HG03280 (cell line): ENCODE results near the gene TLCD5.
A peak's percentile ranks its signal among the peaks of the same experiment; 100 is the strongest.

Experiments used
- ATAC-seq: cut with Tn5 transposase; IDR thresholded peaks from one replicate; pipeline ENCODE4 v1.9.1; 2021; ENCODE audit warnings: mild to moderate bottlenecking, moderate library complexity; ENCODE audit not compliant: unreplicated experiment

TLCD5 gene

DNA sequence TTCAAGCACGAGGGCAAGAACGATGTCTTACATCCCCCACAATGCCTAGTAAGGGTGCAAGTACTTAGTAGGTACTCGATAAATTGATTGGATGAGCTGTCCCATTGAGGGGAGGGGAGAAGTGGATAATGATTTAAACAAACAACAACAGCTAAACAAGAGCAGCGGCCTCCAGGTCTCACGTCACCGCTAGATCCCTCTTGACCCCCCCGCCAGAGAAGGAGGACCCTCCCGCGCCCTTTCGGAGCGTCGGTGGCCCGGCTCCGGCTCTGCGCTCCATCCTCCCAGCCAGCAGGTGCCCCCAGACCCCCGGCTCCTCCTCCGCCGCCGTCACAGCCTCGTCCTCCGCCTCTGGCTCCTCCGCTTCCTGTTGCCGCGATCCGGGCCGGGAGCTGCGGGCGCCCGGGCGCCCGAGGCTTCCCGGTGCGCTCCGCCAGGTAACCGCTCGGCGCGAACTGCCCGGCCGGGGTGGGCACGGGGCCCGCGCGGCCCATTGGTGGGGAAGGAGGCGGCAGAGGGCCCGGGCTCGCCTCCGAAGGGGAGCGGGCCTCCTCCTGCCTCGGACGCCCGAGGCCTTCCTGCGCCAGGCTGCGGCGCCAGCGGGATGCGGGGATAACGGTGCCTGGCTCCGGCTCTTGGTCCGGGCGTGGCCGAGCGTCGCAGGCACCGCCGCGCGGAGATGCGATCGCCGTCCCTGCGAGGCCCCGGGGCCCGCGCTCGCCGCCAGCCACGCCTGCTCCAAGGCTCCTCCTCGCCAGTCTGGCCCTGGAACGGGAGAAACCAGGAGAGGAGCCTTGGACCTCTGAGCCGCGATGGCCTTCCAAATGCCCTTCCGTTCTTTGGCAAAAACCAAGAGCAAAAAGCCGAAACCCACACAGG is at the start of gene TLCD5:
TSS of gene TLCD5 (plus strand) at position 368 of the 879 bp plus-strand sequence. CDS start 2,143 bp downstream, outside the sequence.
- ATAC-seq, result no peak

DNA sequence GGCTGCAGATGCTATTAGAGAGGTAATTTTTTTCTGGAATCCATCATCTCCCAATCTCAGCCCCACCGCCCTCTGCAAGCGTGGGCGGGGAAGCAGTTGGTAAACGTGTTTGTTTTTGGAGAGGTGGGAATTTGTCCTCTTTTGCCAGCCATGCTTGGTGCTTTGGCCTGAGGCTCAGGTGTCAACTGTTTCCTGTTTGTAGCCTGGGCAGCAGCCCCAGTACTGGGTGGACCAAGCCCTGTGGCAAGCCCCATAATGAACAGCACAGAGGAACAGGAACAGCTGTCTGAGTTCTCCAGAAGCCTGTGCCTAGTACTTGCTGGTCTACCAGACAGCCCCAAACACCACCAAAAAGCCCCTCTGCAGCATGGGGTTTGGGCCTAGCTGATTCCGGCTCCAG is 45.6 kb upstream of the TLCD5 start:
- no peak for ATAC-seq

DNA sequence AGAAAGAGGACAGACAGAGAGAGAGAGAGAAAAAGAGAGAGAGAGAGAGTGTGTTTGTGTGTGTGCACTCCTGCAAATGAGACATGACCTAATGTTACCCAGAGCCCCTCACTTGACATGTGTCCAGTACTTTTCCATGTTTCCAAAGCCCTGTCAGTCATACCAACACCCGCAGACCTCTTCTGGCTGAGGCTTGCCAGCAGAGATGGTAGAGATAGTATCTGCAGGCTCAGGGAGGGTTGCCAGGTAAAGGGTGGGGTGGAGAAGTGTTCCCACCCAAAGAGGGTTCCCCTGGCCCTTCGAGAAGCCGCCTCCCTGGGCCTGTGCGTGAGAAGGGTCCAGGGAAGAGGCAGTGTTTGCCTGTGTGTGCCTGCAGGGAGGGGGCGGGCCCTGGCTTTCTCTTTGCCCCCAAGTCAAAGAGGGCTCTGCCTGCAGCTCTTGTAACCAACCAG is 44.5 kb upstream of the TLCD5 start:
- ATAC-seq, result no peak

GRCh38 chr11:120281143-120281795 is 43.8 kb upstream of the TLCD5 start:
- ATAC-seq, result no peak

GRCh38 chr11:120283124-120283523 is 42.0 kb upstream of the TLCD5 start:
- ATAC-seq, result no peak

DNA sequence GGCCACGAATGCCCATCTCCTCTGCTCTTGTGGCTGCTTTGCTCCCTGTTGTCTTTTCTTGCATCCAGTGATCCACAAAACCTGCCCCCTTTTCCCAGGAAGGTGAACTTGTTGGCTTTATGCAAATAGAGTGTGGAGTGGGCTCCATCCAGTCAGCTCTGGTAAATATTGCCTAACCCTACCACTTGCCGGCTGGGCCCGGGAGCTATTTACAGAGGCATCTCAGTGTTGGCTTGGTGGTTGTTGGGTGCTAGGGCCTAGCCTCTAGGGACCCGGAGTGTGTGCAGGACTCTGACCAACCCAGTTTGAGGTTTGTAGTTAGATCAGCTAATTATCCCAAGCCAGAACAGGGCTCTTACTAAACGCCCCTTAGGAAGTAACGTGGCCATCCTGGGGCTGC is 40.8 kb upstream of the TLCD5 start:
- ATAC-seq, result no peak

GRCh38 chr11:120285256-120285655 is 39.8 kb upstream of the TLCD5 start:
- no peak for ATAC-seq

DNA sequence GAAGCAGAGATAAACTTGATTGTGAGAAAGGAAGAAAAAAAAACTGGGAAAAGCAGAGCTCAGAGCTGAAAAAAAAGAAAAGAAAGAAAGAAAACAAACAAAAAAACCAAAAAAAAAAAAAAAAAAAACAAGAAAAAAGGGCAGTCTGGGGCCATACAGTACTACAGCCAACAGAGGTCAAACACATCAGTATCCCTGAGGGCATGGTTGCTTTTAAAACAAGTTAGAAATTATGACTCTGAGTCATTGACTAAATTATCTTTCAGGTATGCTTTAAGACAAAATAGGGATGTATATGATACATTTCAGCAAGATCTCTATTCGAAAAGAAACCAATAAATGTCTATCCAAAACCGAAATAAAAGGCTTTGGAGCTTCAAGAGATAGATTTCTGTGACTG is 37.1 kb upstream of the TLCD5 start:
- ATAC-seq, result no peak

DNA sequence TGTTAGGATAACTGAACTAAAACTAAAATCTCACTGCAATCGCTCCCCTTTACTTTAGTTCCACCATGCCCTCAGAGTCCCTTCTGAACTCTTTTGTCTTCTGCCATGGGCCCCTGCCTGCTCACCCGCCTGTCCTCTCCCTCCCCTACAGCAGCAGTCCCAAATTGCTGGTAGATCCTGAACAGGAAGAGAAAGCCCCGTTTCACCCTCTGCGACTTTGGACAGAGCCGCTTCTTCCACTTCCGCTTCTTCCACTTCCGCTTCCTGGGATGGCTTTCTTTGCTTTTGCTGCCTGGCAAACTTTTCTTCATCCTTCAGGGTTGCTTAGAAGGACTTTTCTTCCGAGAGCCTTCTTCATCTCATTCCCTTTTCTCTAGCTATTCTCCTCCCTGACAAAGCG is 35.7 kb upstream of the TLCD5 start:
- no peak for ATAC-seq

DNA sequence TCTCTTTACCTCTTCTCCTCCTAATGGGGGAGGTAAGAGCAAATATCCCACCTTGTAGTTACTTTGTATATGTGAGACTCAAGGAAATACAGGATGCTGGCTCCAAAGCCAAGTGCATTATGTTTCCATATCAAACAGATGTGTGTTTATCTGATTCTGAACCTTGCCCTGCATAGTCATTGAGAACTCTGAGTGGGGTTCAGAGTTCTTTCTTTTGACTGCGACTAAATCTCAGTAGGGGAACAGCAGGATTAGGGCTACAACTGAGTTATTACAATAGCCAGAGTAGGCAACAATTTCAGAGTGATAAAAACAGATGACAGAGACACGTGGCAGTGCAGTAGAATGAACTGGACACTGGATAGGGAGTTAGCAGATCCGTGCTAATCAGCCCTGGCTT is 34.1 kb upstream of the TLCD5 start:
- no peak for ATAC-seq

DNA sequence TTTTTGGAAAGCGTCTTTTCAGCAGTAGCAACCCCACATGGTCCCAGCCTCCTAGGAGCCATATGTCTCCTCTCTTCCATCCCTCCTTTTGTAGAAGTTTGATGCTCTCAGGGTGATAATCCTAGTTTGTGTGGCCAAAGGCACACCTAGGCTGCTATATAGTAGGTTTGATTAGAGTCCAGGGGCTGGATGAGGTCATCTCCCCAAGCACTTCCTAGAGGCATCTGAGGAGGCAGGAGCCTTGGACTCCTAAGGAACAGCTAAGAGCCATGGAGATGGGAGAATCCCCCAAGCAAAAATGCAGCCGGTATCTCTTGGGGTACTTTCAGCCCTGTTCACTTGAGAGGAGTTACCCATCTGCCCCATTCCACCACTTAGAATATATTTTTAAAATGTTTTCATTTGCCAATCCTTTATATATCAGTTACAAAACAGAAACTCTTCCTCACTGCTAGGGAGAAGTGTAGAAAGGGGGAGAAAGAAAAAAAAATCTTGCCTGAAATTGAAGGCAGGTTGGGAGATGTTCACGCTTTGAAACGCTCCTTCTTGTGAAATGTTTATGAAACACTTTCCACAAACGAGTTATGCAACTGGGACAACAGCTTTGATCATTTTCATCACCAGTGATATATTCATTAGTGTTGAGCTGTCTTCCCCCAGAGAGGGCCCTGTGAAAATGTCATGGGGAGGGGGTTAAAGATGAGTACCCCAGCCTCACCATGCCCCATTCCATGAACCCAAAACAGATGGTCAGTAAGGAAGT is 31.9 kb upstream of the TLCD5 start:
- no peak for ATAC-seq

DNA sequence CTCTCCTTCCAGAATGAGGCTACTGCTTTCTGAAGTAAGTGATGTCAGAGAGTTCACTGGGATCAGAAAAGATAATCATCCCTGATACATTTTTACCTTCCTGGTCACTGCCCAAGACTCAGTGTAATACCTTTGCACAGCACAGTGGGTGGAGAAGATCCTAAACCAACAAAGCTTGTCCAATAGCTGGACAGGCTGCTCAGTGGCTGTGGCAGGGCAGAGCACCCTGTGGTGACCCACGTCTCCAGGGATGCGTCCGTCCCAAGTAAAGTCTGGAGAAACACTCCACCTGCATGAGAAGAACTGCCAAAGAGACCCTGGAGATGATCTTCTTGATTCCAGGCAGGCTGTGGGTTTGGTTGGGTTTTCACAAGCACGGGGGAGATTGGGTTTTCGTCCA is 31.0 kb upstream of the TLCD5 start:
- ATAC-seq, result no peak

DNA sequence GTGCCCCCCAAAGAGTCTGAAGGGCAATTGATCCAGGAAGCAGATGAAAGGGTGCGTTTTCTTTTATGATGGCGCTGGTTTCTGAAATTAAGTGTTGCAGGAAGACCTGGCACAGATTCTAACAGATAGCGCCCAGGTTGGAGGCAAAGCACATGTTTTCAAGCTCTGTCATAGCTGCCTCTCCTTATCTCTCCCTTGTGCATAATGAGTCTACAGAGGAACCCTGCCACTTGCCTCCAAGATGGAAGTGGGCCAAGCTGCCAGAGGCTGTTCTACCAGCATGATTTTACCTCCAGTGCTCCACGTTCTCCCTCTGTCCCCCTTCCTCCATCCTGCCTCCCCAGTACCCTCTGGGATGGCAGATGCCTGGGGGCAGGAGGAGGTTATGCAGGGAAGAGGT is 30.0 kb upstream of the TLCD5 start:
- no peak for ATAC-seq

GRCh38 chr11:120296554-120296953 is 28.5 kb upstream of the TLCD5 start:
- no peak for ATAC-seq

GRCh38 chr11:120298461-120298860 is 26.6 kb upstream of the TLCD5 start:
- no peak for ATAC-seq

DNA sequence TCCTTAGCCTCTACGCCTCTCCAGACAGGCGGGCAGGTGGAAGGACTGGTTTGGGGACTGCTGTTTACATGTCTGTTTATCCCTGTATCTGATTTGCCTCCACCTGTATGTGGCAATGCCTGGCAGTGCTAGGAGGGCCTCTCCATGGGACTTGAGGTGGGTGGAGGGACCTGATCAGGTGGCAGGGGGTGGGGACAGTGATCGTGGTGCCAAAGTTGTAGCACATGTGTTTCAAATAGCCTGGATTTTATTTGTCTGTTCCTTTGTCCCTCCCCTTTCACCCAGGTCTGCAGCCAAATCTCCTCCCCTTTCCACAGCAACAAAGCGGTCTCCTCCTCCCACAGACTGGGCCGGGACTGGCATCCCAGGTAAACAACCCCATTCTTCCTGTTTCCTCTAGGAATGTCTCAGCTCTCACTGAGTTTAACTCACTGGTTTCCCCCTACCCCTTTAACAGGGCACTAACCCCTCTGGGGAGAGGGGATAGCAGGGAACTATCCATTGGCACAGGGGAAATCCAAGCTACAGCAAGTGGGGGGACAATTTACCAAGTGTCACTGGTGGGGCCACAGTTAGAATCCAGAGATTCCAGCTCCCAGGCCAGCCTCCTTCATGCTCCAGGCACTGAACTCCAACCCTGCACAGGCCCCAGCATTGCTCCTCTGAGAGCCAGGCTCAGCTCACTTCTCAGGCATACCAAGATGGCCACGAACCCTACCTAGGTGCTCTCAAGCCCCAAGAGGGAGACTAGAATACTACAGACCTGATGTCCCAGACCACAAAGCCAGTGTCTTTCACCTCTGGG is 22.9 kb upstream of the TLCD5 start:
- ATAC-seq, result no peak

- ATAC-seq, result peak; percentile 70
Observed at GRCh38 chr11:120303004-120303637, 22.0 kb upstream of the TLCD5 start.

DNA sequence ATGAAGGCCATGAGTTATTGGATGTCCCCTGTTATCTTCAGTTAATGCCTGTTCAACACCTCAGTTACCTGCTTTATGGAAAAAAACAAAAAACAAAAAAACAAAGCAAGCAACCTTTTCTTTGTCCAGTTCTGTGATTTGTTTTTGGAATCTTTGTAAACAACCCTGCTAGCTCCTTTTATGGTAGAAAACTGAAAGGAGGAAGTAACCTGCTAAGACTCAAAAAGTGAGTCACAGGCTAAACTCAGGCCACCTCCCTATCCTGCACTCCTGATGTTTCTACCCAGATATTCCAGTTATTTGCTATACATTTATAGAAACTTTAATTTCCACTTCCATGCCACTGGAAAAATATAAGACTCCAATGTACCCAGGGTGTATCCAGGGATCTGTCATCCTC is 20.6 kb upstream of the TLCD5 start:
- ATAC-seq, result no peak

DNA sequence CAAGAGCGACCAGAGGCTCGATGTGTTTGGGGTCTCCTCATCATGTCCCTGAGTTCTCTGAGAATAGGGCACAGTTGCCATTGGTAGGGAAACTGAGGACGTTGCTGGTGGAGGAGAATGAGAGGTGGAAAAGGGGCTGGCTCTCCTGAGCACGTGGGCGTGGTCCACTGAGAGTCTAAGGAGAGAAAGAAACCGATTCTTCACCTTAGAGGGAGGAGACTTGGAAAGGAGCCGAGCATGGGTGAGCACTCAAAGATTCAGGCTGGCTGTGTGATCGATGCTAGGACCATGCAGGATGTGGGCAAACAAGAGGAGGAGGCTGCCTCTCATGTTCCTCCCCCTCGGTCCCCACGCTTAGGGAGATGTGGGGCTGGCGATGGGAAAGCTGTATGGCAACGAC is 19.8 kb upstream of the TLCD5 start:
- ATAC-seq, result no peak

GRCh38 chr11:120306519-120307242 is 18.4 kb upstream of the TLCD5 start:
- no peak for ATAC-seq
